HepG2 (cell line): ENCODE measurements around the gene PIF1. TPM values are rescaled to one million over a fixed set of nuclear protein-coding genes. Genes with fewer than 3 reads are reported as not detected.

Experiments used
- E2F1 ChIP-seq: sonication (generic); formaldehyde crosslinking; IDR thresholded peaks from 2 replicates; pipeline ENCODE4 v1.5.0; 2020; ENCODE audit warnings: missing genetic modification reagents
- E2F2 ChIP-seq: sonication (generic); formaldehyde crosslinking; IDR thresholded peaks from 2 replicates; pipeline ENCODE4 v1.4.0; 2020; ENCODE audit warnings: missing genetic modification reagents, borderline replicate concordance
- EZH2 ChIP-seq: conservative IDR thresholded peaks from 2 replicates; pipeline ENCODE4 v1.6.1; 2012; ENCODE audit warnings: mild to moderate bottlenecking, low read depth, low read length, moderate library complexity
- GATA4 ChIP-seq: sonication (generic); IDR thresholded peaks from 2 replicates; pipeline ENCODE4 v1.6.1; 2016; ENCODE audit warnings: antibody characterized with exemption, low read depth, borderline replicate concordance
- PITX1 ChIP-seq: sonication (generic); formaldehyde crosslinking; IDR thresholded peaks from 2 replicates; pipeline ENCODE4 v1.5.1; 2020; ENCODE audit warnings: mild to moderate bottlenecking, missing genetic modification reagents
- TAF1 ChIP-seq: sonication (generic); formaldehyde crosslinking; IDR thresholded peaks from 2 replicates; pipeline ENCODE4 v1.4.0; 2020; ENCODE audit warnings: missing genetic modification reagents
- ZBTB37 ChIP-seq: sonication (generic); formaldehyde crosslinking; IDR thresholded peaks from 2 replicates; pipeline ENCODE4 v1.4.0; 2020; ENCODE audit warnings: mild to moderate bottlenecking, missing genetic modification reagents
- ZEB1 ChIP-seq: IDR thresholded peaks from 2 replicates; pipeline ENCODE4 v1.6.1; 2012; ENCODE audit warnings: mild to moderate bottlenecking, low read depth, inconsistent platforms; ENCODE audit not compliant: insufficient replicate concordance
- ZNF337 ChIP-seq: sonication (generic); formaldehyde crosslinking; IDR thresholded peaks from 2 replicates; pipeline ENCODE4 v1.5.1; 2020; ENCODE audit warnings: missing genetic modification reagents, low read depth, mild to moderate bottlenecking, borderline replicate concordance
- ZNF362 ChIP-seq: sonication (generic); formaldehyde crosslinking; IDR thresholded peaks from 2 replicates; pipeline ENCODE4 v1.4.0; 2020; ENCODE audit warnings: missing genetic modification reagents, mild to moderate bottlenecking, borderline replicate concordance
- ZNF44 ChIP-seq: sonication (generic); formaldehyde crosslinking; IDR thresholded peaks from 2 replicates; pipeline ENCODE4 v1.5.1; 2020; ENCODE audit warnings: mild to moderate bottlenecking, missing genetic modification reagents
- ZNF549 ChIP-seq: sonication (generic); formaldehyde crosslinking; IDR thresholded peaks from 2 replicates; pipeline ENCODE4 v1.5.0; 2020; ENCODE audit warnings: missing genetic modification reagents
- polyA plus RNA-seq, 8 experiments: library from polyadenylated mRNA; depleted of rRNA in 3 of 8; stranded (reverse) in 7 of 8; unstranded in 1 of 8; fragments of >200 nt; fragmentation: Illumina TruSeq in 4 of 8; extraction: Trizol in 4 of 8; gene quantifications; 2 replicates each; pipeline versions ENCODE4 v1.2.1 to v1.2.3, GENCODE V29; 2011 to 2016; ENCODE audit warnings: low read depth in 4 of 8, missing spikeins in 1 of 8, mixed read lengths in 1 of 8; ENCODE audit not compliant: insufficient read depth in 1 of 8
- total RNA-seq, 5 experiments: library from RNA; depleted of rRNA; stranded (reverse); fragments of >200 nt; fragmentation: Illumina TruSeq; extraction: Trizol; gene quantifications; 2 replicates each; pipeline ENCODE4 v1.2.3, GENCODE V29; 2016; ENCODE audit warnings: low read depth in 1 of 5

Gene PIF1
- total and polyA plus RNA-seq, 2 of the 13 experiments (the other 11 are each of a cell fraction or from before 2014, with no cell fraction given): 18.5 to 19.7 TPM

- TF ChIP-seq E2F2 (no peak), ZBTB37 (no peak), PITX1 (CRISPR knock-in tag) (no peak), ZEB1 (no peak), E2F1 (CRISPR knock-in tag) (no peak), ZNF362 (CRISPR knock-in tag) (no peak), EZH2 (no peak), ZNF549 (CRISPR knock-in tag) (no peak), TAF1 (CRISPR knock-in tag) (no peak), GATA4 (no peak), ZNF44 (CRISPR knock-in tag) (no peak), ZNF337 (CRISPR knock-in tag) (no peak)
These were observed 54.8 kb downstream of the PIF1 start (continued) for GRCh38 chr15:64770626-64771025.
